A549 (cell line): Measurements from ENCODE around the gene METTL16. TPM values are rescaled to one million over a fixed set of nuclear protein-coding genes. Genes with fewer than 3 reads are reported as not detected.

ENCODE experiments used
- ATAC-seq, 2 experiments: fragments of 200-7000 bp in 1 of 2; fragments of >200 bp in 1 of 2; cut with Nextera tagmentation in 1 of 2; cut with Tn5 transposase in 1 of 2; 3 replicates each; pipeline versions ENCODE4 v1.8.0 to v1.9.1; 2018 to 2020; ENCODE audit warnings: mild to moderate bottlenecking in 1 of 2, moderate library complexity in 1 of 2
- CTCF ChIA-PET: fragments of 300-600 bp; sonication (Branson Sonifier 250); formaldehyde crosslinking; extraction: SDS; loops from one replicate; lab custom pipeline; 2021; ENCODE audit warnings: antibody characterized with exemption, inconsistent platforms; lab: Yijun Ruan, JAX
- POLR2A ChIA-PET: fragments of 350-600 bp; formaldehyde crosslinking; extraction: SDS; loops from one replicate; lab custom pipeline; 2021; ENCODE audit warnings: antibody characterized with exemption, inconsistent platforms; lab: Yijun Ruan, JAX
- DNase-seq, 2 experiments: peaks; one replicate each; pipeline versions ENCODE4 v3.0.0 to v3.0.0-alpha.2; 2011 to 2016; ENCODE audit warnings: low read depth in 1 of 2, low spot score in 1 of 2
- FAIRE-seq: peaks from 2 replicates; lab custom pipeline; 2011; peaks lifted over from hg19 to GRCh38; lab: Jason Lieb, UNC
- H3K27ac ChIP-seq, 2 experiments: fragments of >200 bp; sonication (Bioruptor Twin); formaldehyde crosslinking; 3 replicates each; pipeline ENCODE4 v1.5.1; 2016 to 2017
- H3K4me1 ChIP-seq: fragments of >200 bp; sonication (Bioruptor Twin); formaldehyde crosslinking; 3 replicates; pipeline ENCODE4 v1.6.1; 2016
- H3K4me2 ChIP-seq: fragments of >200 bp; sonication (Bioruptor Twin); formaldehyde crosslinking; 3 replicates; pipeline ENCODE4 v1.6.1; 2016
- H3K4me3 ChIP-seq: fragments of >200 bp; sonication (Bioruptor Twin); formaldehyde crosslinking; 3 replicates; pipeline ENCODE4 v1.5.1; 2016
- H3K9me3 ChIP-seq: fragments of >200 bp; sonication (Bioruptor Twin); formaldehyde crosslinking; 3 replicates; pipeline ENCODE4 v1.6.1; 2016
- CBX2 ChIP-seq: fragments of 200-600 bp; sonication (generic); IDR thresholded peaks from 2 replicates; pipeline ENCODE4 v1.6.1; 2016; ENCODE audit warnings: low read depth, mild to moderate bottlenecking, borderline replicate concordance
- CEBPB ChIP-seq, 2 experiments: fragments of >200 bp in 1 of 2; sonication (Bioruptor Twin) in 1 of 2; formaldehyde crosslinking in 1 of 2; IDR thresholded peaks; 2 replicates each; pipeline ENCODE4 v1.6.1; 2012 to 2016
- HMGXB4 ChIP-seq: fragments of 250-450 bp; sonication (Bioruptor Pico); IDR thresholded peaks from 2 replicates; pipeline ENCODE4 v1.5.0; 2021; ENCODE audit warnings: mild to moderate bottlenecking, moderate library complexity, borderline replicate concordance
- HOXA7 ChIP-seq: fragments of 250-450 bp; sonication (Bioruptor Pico); IDR thresholded peaks from 2 replicates; pipeline ENCODE4 v1.5.0; 2020; ENCODE audit warnings: mild to moderate bottlenecking, moderate library complexity
- NFE2L2 ChIP-seq: fragments of 150-350 bp; conservative IDR thresholded peaks from 2 replicates; pipeline ENCODE4 v1.6.1; 2014; ENCODE audit warnings: low read length
- POLR2A ChIP-seq: IDR thresholded peaks from 2 replicates; pipeline ENCODE4 v1.6.1; 2012; ENCODE audit warnings: mild to moderate bottlenecking, low read length
- RAD21 ChIP-seq, 2 experiments: fragments of >200 bp in 1 of 2; sonication (Bioruptor Twin) in 1 of 2; formaldehyde crosslinking in 1 of 2; IDR thresholded peaks in 1 of 2; conservative IDR thresholded peaks in 1 of 2; 2 replicates in 1 of 2; 3 replicates in 1 of 2; pipeline ENCODE4 v1.6.1; 2012 to 2018; ENCODE audit warnings: inconsistent platforms in 1 of 2
- RARB ChIP-seq: fragments of 250-450 bp; sonication (Bioruptor Pico); IDR thresholded peaks from 2 replicates; pipeline ENCODE4 v1.8.0; 2021; ENCODE audit warnings: mild to moderate bottlenecking, moderate library complexity
- RCOR1 ChIP-seq: fragments of 150-350 bp; IDR thresholded peaks from 2 replicates; pipeline ENCODE4 v1.6.1; 2014; ENCODE audit warnings: antibody characterized with exemption, low read length, low read depth
- REST ChIP-seq: fragments of 200-600 bp; sonication (generic); IDR thresholded peaks from 2 replicates; pipeline ENCODE4 v1.6.1; 2016; ENCODE audit warnings: antibody characterized with exemption, mild to moderate bottlenecking, moderate library complexity
- RNF2 ChIP-seq: fragments of 200-600 bp; sonication (generic); IDR thresholded peaks from 2 replicates; pipeline ENCODE4 v1.6.1; 2016; ENCODE audit warnings: low read depth, mild to moderate bottlenecking, antibody characterized with exemption, moderate library complexity, borderline replicate concordance
- SMC3 ChIP-seq: fragments of >200 bp; sonication (Bioruptor Twin); formaldehyde crosslinking; IDR thresholded peaks from 3 replicates; pipeline ENCODE4 v1.6.1; 2018; ENCODE audit warnings: inconsistent platforms
- SREBF2 ChIP-seq: fragments of 450-650 bp; IDR thresholded peaks from 2 replicates; pipeline ENCODE4 v1.6.1; 2014; ENCODE audit warnings: mild to moderate bottlenecking, moderate library complexity
- TFCP2L1 ChIP-seq: fragments of 250-450 bp; sonication (Bioruptor Pico); IDR thresholded peaks from 2 replicates; pipeline ENCODE4 v1.5.0; 2021; ENCODE audit warnings: mild to moderate bottlenecking
- WGBS: methylation state at CpG from one replicate; pipeline ENCODE4 v1.1.6; 2017; ENCODE audit errors: missing lambda C conversion rate; 5-methylcytosine and 5-hydroxymethylcytosine counted together
- polyA plus RNA-seq, 4 experiments: library from polyadenylated mRNA; depleted of rRNA in 3 of 4; stranded (reverse); fragments of >200 nt; fragmentation: RNase III in 1 of 4; extraction: RNeasy Plus Mini Kit Qiagen cat#74134 plus additional on column Dnase treatment in 1 of 4; gene quantifications; 2 replicates in 3 of 4; 3 replicates in 1 of 4; pipeline ENCODE4 v1.2.3, GENCODE V29; 2011 to 2017

The METTL16 gene
- polyA plus RNA-seq, 2 of the 4 experiments (the other 2 are of a cell fraction): 26.5 to 58.0 TPM

- TF ChIP-seq HMGXB4: no peak
- no peak for TF ChIP-seq HOXA7 (CRISPR knock-in tag)
- no peak for TF ChIP-seq RNF2
Observed at GRCh38 chr17:2427910-2428309, 83.8 kb downstream of the METTL16 start (continued).

GRCh38 chr17:2427215-2427614 is 84.5 kb downstream of the METTL16 start:
- no peaks in the 10 kb centered on the region for H3K4me1 ChIP-seq
- no peak overlapping the region for H3K4me3 ChIP-seq
- CTCF ChIA-PET: interaction anchor here (0.6 to 4.5 kb wide), 5 partner anchors 11 to 44 kb away, joined by 3 to 39 read pairs (median 4); no protein-coding TSS in a partner anchor
- no peaks in the 10 kb centered on the region for H3K9me3 ChIP-seq
- FAIRE-seq: no peak
- TF ChIP-seq RAD21 (conservative IDR thresholded peaks at IDR 0.05 in 1 of 2, IDR thresholded peaks at IDR 0.05 in 1 of 2) (no peak), TFCP2L1 (CRISPR knock-in tag) (no peak), CBX2 (no peak), POLR2A (no peak), RCOR1 (no peak), SREBF2 (no peak)
- TF ChIP-seq, all 56 proteins: peak for 0
- DNase-seq (no peak), ATAC-seq (no peak)
- 54% methylated on average over 2 of the region's 2 CpGs for WGBS
- no peak overlapping the region for H3K4me2 ChIP-seq
- H3K27ac ChIP-seq: no peak overlapping the region
- POLR2A ChIA-PET: interaction anchor here (0.9 to 1.4 kb wide), 2 partner anchors 45 to 84 kb away, joined by 3 read pairs; partner anchors contain the start of gene METTL16

- H3K27ac ChIP-seq: no peak overlapping the region
Observed at GRCh38 chr17:2423271-2423670, 88.4 kb downstream of the METTL16 start.

GRCh38 chr17:2421315-2422147 is 90.2 kb downstream of the METTL16 start:
- WGBS: 86% methylated on average over 27 of the region's 27 CpGs
- H3K4me2 ChIP-seq: no peak overlapping the region
- H3K9me3 ChIP-seq: no peaks in the 10 kb centered on the region
- no peaks in the 10 kb centered on the region; the same call in 2 of the 3 replicates for H3K4me1 ChIP-seq
- ChIA-PET CTCF (interaction anchor here (0.7 to 28.1 kb wide), 9 partner anchors 9 to 91 kb away, joined by 3 to 1099 read pairs (median 5); no protein-coding TSS in a partner anchor), POLR2A (no interaction called here)
- TF ChIP-seq RARB (CRISPR knock-in tag) (no peak), SMC3 (0 out of 3 replicates have a peak, but pooled peaks have one; percentile 14), REST (no peak), CEBPB (IDR thresholded peaks at IDR 0.05) (no peak), RAD21 (conservative IDR thresholded peaks at IDR 0.05 in 1 of 2, IDR thresholded peaks at IDR 0.05 in 1 of 2) (peak; percentile 50 to 58; a peak in 4 of 5 replicates)
- DNase-seq (peak in 1 of 2 experiments; percentile 61), FAIRE-seq (no peak), ATAC-seq (peak in 1 of 2 experiments; percentile 64; a peak in 3 of 6 replicates)
- no peak overlapping the region for H3K27ac ChIP-seq
- H3K4me3 ChIP-seq: no peak overlapping the region

More at GRCh38 chr17:2423271-2423670, 88.4 kb downstream of the METTL16 start:
- WGBS: 92% methylated on average over 6 of the region's 6 CpGs
- Histone ChIP-seq H3K4me3 (no peak overlapping the region), H3K9me3 (no peaks in the 10 kb centered on the region), H3K4me2 (no peak overlapping the region), H3K4me1 (no peaks in the 10 kb centered on the region)
- TF ChIP-seq NFE2L2 (no peak), RCOR1 (no peak)
- FAIRE-seq (peak; percentile 39), DNase-seq (no peak), ATAC-seq (no peak)
- ChIA-PET POLR2A (no interaction called here), CTCF (interaction anchor here (2.5 to 28.1 kb wide), 2 partner anchors 36 to 39 kb away, joined by 5 to 1099 read pairs; no protein-coding TSS in a partner anchor)
